ENCODE measurements around the gene PRKD2.
"Not testable (repeated sequence)": the region's sequence is repeated elsewhere in the genome, so short reads cannot be mapped to it uniquely, and the experiment has no call there.

Gene PRKD2

GRCh38 chr19:46723023-46723461, 6.1 kb upstream of the PRKD2 start:
- DNase-seq: no peak

- DNase-seq: no peak
Measured at GRCh38 chr19:46722421-46723022, 5.6 kb upstream of the PRKD2 start.

- DNase-seq: no peak
Measured at GRCh38 chr19:46722004-46722380, 5.1 kb upstream of the PRKD2 start.

GRCh38 chr19:46721269-46722003, 4.5 kb upstream of the PRKD2 start:
- DNase-seq: no peak

GRCh38 chr19:46720503-46721239, 3.8 kb upstream of the PRKD2 start:
- DNase-seq: no peak

- DNase-seq: no peak
Measured at GRCh38 chr19:46719629-46720502, 3.0 kb upstream of the PRKD2 start.

- DNase-seq: no peak
Measured at GRCh38 chr19:46718934-46719622, 2.2 kb upstream of the PRKD2 start.

GRCh38 chr19:46718157-46718933, 1.4 kb upstream of the PRKD2 start:
- no peak for DNase-seq

- no peak for DNase-seq
Measured at GRCh38 chr19:46717716-46718143, 816 bp upstream of the PRKD2 start.

GRCh38 chr19:46716672-46717033, 261 bp downstream of the PRKD2 start:
- DNase-seq: no peak

- no peak for DNase-seq
Measured at GRCh38 chr19:46715975-46716671, 791 bp downstream of the PRKD2 start.

GRCh38 chr19:46715620-46715974, 1.3 kb downstream of the PRKD2 start:
- no peak for DNase-seq

- no peak for DNase-seq
Measured at GRCh38 chr19:46714444-46715106, 2.3 kb downstream of the PRKD2 start.

- DNase-seq: peak; percentile 85
Measured at GRCh38 chr19:46713781-46714443, 3.0 kb downstream of the PRKD2 start.

- not testable (repeated sequence) for DNase-seq
Measured at GRCh38 chr19:46712768-46713338, 4.1 kb downstream of the PRKD2 start.

- no peak for DNase-seq
Measured at GRCh38 chr19:46710687-46711086, 6.2 kb downstream of the PRKD2 start.

GRCh38 chr19:46704379-46705076, 12.4 kb downstream of the PRKD2 start:
- peak; percentile 26 for DNase-seq

GRCh38 chr19:46700704-46701103, 16.2 kb downstream of the PRKD2 start:
- no peak for DNase-seq
